GM12878 (cell line): ENCODE results near the gene PSIP1. TPM values are rescaled to one million over a fixed set of nuclear protein-coding genes. Genes with fewer than 3 reads are reported as not detected.
A peak's percentile ranks its signal among the peaks of the same experiment; 100 is the strongest.

Source experiments
- BRCA1 ChIP-seq: IDR thresholded peaks from 2 replicates; pipeline ENCODE4 v1.6.1; 2011; ENCODE audit warnings: low read depth, low read length, improper control_type of control experiment
- CBFB ChIP-seq: IDR thresholded peaks from 2 replicates; pipeline ENCODE4 v1.6.1; 2016; ENCODE audit warnings: antibody characterized with exemption, low read depth
- CEBPZ ChIP-seq: fragments of 150-350 bp; IDR thresholded peaks from 2 replicates; pipeline ENCODE4 v1.6.1; 2016; ENCODE audit warnings: low read depth, low read length
- HDAC2 ChIP-seq: fragments of 200-600 bp; sonication (generic); IDR thresholded peaks from 2 replicates; pipeline ENCODE4 v1.6.1; 2017
- IKZF1 ChIP-seq: fragments of 450-650 bp; conservative IDR thresholded peaks from 2 replicates; pipeline ENCODE4 v1.6.1; 2017; ENCODE audit warnings: antibody characterized with exemption, mild to moderate bottlenecking
- IRF4 ChIP-seq: IDR thresholded peaks from 2 replicates; pipeline ENCODE4 v1.6.1; 2011; ENCODE audit warnings: low read depth, low read length
- JUNB ChIP-seq: IDR thresholded peaks from 2 replicates; pipeline ENCODE4 v1.6.1; 2016; ENCODE audit warnings: antibody characterized with exemption, mild to moderate bottlenecking
- KAT2A ChIP-seq: conservative IDR thresholded peaks from 2 replicates; pipeline ENCODE4 v1.6.1; 2011; ENCODE audit warnings: low read depth, low read length; ENCODE audit not compliant: control insufficient read depth
- NBN ChIP-seq: fragments of 450-650 bp; IDR thresholded peaks from 2 replicates; pipeline ENCODE4 v1.6.1; 2016
- NFIC ChIP-seq: IDR thresholded peaks from 2 replicates; pipeline ENCODE4 v1.6.1; 2012; ENCODE audit warnings: low read depth, mild to moderate bottlenecking, inconsistent platforms, low read length, moderate library complexity
- NR2C1 ChIP-seq: fragments of 450-650 bp; IDR thresholded peaks from 2 replicates; pipeline ENCODE4 v1.6.1; 2017; ENCODE audit warnings: antibody characterized with exemption, mild to moderate bottlenecking, moderate library complexity
- PML ChIP-seq: IDR thresholded peaks from 2 replicates; pipeline ENCODE4 v1.6.1; 2012; ENCODE audit warnings: low read length, inconsistent platforms
- POLR2AphosphoS2 ChIP-seq: IDR thresholded peaks from 2 replicates; pipeline ENCODE4 v1.6.1; 2011; ENCODE audit warnings: low read depth, mild to moderate bottlenecking, low read length, improper control_type of control experiment, moderate library complexity
- POU2F2 ChIP-seq: IDR thresholded peaks from 3 replicates; pipeline ENCODE4 v1.6.1; 2011; ENCODE audit warnings: low read depth, mild to moderate bottlenecking, low read length, borderline replicate concordance
- RELA ChIP-seq: fragments of 450-650 bp; IDR thresholded peaks from 2 replicates; pipeline ENCODE4 v1.8.0; 2014; ENCODE audit warnings: borderline replicate concordance; ENCODE audit not compliant: partially characterized antibody
- SIX5 ChIP-seq: IDR thresholded peaks from 2 replicates; pipeline ENCODE4 v1.6.1; 2011; ENCODE audit warnings: mild to moderate bottlenecking, low read depth, low read length, moderate library complexity; ENCODE audit not compliant: severe bottlenecking
- SMAD5 ChIP-seq: IDR thresholded peaks from 2 replicates; pipeline ENCODE4 v1.6.1; 2016; ENCODE audit warnings: antibody characterized with exemption, low read depth
- TAF1 ChIP-seq: IDR thresholded peaks from 2 replicates; pipeline ENCODE4 v1.6.1; 2011; ENCODE audit warnings: mild to moderate bottlenecking, low read depth, low read length, borderline replicate concordance
- YY1 ChIP-seq: IDR thresholded peaks from 2 replicates; pipeline ENCODE4 v1.6.1; 2011; ENCODE audit warnings: low read depth, mild to moderate bottlenecking, low read length
- ZBTB11 ChIP-seq: fragments of 450-650 bp; formaldehyde crosslinking; IDR thresholded peaks from 2 replicates; pipeline ENCODE4 v1.5.0; 2022; ENCODE audit warnings: mild to moderate bottlenecking, missing genetic modification characterization
- polyA plus RNA-seq, 11 experiments: library from polyadenylated mRNA; depleted of rRNA in 4 of 11; unstranded in 6 of 11; stranded (reverse) in 5 of 11; fragments of >200 nt; fragmentation: Nextera tagmentation in 4 of 11; fragmentation: Illumina TruSeq in 1 of 11; extraction: Ambion mirVana in 4 of 11; extraction: Trizol in 1 of 11; gene quantifications; 1 replicate in 1 of 11; 2 replicates in 10 of 11; pipeline versions ENCODE4 v1.2.1 to v1.2.3, GENCODE V29; 2011 to 2016; ENCODE audit warnings: inconsistent platforms in 2 of 11, missing spikeins in 2 of 11, low read depth in 1 of 11
- total RNA-seq, 4 experiments: library from RNA; depleted of rRNA in 3 of 4; stranded (reverse); fragments of >200 nt in 3 of 4; fragmentation: Illumina TruSeq in 1 of 4; extraction: Trizol in 1 of 4; gene quantifications; 2 replicates each; pipeline versions ENCODE4 v1.2.1 to v1.2.3, GENCODE V29; 2013 to 2021
- TF ChIP-seq, protein P1 (sequence below): fragments of 450-650 bp; IDR thresholded peaks from 2 replicates; pipeline ENCODE4 v1.6.1; 2018; ENCODE audit warnings: mild to moderate bottlenecking, low read depth, moderate library complexity; ENCODE audit not compliant: partially characterized antibody

The PSIP1 gene
- total and polyA plus RNA-seq, 10 of the 15 experiments (the other 5 are each of a cell fraction or from before 2014, with no cell fraction given) = 75.5 to 299 (median 173) TPM

DNA sequence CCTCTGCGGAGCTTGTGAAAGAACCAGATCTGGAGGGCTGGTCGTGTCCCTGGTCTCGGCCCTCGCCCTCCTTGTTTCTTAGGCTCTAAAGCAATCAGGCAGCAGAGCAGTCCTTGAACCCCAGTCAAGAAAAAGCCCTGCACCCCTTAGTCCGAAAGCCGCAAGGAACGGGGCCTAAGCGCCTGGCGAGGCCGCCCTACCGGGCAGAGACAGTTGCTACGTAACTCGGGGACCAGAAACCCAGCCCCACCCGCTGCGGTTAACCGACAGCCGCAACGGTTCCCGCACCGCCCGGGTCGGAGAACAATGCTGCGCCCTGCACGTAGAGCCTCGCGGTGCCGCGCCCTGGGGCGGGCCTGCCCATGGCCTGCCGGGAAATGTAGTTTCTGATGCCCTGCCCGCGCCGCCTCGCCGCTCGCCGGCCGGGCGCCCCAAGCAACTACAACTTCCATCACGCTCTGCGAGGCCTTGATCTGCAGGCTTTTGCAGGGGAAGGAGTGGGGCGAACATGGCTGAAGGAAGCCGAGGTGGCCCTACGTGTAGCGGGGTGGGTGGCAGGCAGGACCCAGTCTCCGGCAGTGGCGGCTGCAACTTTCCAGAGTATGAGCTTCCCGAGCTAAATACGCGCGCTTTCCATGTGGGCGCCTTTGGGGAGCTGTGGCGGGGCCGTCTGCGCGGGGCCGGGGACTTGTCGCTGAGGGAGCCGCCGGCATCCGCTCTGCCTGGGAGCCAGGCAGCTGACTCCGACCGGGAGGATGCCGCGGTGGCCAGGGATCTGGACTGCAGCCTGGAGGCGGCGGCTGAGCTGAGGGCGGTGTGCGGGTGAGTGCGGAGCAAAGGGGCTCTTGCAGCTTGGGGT lies 88.2 kb downstream of the PSIP1 start, which contains the start of gene SNAPC3 (continued):
- TF ChIP-seq, protein P1, sequence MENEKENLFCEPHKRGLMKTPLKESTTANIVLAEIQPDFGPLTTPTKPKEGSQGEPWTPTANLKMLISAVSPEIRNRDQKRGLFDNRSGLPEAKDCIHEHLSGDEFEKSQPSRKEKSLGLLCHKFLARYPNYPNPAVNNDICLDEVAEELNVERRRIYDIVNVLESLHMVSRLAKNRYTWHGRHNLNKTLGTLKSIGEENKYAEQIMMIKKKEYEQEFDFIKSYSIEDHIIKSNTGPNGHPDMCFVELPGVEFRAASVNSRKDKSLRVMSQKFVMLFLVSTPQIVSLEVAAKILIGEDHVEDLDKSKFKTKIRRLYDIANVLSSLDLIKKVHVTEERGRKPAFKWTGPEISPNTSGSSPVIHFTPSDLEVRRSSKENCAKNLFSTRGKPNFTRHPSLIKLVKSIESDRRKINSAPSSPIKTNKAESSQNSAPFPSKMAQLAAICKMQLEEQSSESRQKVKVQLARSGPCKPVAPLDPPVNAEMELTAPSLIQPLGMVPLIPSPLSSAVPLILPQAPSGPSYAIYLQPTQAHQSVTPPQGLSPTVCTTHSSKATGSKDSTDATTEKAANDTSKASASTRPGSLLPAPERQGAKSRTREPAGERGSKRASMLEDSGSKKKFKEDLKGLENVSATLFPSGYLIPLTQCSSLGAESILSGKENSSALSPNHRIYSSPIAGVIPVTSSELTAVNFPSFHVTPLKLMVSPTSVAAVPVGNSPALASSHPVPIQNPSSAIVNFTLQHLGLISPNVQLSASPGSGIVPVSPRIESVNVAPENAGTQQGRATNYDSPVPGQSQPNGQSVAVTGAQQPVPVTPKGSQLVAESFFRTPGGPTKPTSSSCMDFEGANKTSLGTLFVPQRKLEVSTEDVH = no peak
- TF ChIP-seq HDAC2 (no peak), IRF4 (no peak), SIX5 (peak; percentile 96), YY1 (peak; percentile 94), KAT2A (no peak), POLR2AphosphoS2 (peak; percentile 63), RELA (peak; percentile 75), SMAD5 (peak; percentile 76; the same call in 1 of the 2 replicates), CBFB (peak; percentile 99), CEBPZ (no peak), NFIC (peak; percentile 37; the same call in 1 of the 2 replicates), ZBTB11 (no peak), JUNB (no peak), TAF1 (peak; percentile 59; the same call in 1 of the 2 replicates), IKZF1 (peak; percentile 97), NBN (peak; percentile 69; the same call in 1 of the 2 replicates), PML (peak; percentile 42; the same call in 1 of the 2 replicates), NR2C1 (peak; percentile 84), POU2F2 (no peak), BRCA1 (peak; percentile 65)
